ENCODE measurements around the gene SOX30.

- TF ChIP-seq POLR2AphosphoS5 (IDR thresholded peaks at IDR 0.05) = no peak
- TF ChIP-seq POLR2A (IDR thresholded peaks at IDR 0.05) = no peak
- no peak for TF ChIP-seq CTCF (IDR thresholded peaks at IDR 0.05)
Observed at GRCh38 chr5:157680239-157680638, 28.0 kb upstream of the SOX30 start.

Measured in gastroesophageal sphincter (tissue), 3 donors.